Nucleus accumbens (tissue), 56 donors: ENCODE measurements around the gene ESRRG.

Source experiments
- DNase-seq, 56 donors: peaks; one replicate each; lab custom pipeline; 2025; lab: John Stamatoyannopoulos, UW

The ESRRG gene

DNA sequence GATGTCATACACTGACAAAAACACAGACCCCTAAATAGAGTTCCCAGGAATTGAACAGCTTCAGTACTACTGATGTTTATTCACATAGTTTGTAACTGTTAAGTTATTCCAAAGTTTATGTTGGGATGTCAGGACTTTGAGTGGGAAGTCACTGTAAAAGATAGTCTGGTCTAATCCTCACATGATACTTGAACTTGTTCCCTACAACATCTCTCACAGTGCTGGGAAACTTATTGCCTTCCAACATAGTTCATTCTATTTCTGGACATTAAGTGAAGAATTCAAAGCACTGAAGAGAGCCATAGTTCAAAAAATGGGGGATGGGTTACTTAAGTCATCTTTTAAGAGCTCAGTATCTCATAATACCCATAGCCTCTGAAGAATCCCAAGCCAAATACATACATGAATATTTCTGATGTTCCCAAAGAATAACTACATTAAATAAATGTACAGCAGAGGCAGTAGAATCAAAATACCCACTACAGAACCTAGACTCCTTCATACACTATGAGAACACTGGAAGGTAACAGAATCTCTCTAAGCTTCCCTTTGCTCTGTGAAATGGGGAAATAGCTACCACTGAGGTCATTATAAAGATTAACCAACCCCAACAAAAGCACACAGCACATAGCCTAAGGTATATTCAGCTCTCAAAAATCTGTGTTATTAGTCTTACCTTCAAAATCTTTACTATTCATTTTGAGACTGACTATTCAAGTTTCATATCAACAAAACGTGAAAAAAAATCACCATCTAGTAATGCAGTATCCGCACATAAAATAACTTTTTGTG, 81.4 kb downstream of the ESRRG start:
- no peak for DNase-seq

DNA sequence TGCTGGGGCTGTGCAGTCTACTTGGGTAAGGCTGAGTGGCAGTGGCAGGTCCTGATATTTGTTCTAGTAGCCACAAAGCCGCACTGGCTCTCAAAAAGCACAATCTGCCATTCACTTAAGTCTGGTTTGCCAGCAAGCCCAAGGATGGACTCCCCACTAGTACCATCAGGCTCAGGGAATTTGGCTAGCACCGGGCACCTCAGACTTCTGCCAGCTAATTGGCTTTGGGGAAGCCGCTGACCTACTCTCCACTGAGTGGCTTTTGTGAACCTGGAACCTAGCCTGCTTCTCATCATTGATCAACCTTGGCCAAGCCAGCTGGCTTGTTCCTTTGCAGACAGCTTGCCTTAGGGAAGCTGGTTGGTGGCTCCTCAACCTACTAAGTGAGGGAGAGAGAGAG, 83.1 kb downstream of the ESRRG start:
- DNase-seq = peak in 32 of 56 donors; percentile 1 to 64 (median 10)

DNA sequence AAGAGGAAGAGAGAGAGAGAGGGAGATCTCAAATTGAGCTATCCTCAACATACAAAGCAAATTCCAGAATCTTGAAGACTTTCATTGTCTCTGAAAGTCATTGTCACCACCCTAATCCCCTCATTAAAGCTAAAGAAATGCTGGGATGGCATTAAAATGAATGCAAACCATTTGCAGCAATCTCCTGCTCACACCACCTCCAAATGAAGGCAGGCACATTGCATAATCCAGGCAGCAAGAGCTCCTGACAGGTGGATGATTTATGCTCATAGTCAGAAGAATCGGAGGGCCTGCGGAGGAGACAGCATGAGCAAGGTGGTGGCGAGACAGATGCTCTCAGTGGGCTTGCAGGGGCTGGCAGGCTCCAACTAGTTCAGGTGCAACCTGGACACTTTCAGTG, 90.2 kb downstream of the ESRRG start:
- DNase-seq = peak in 8 of 56 donors; percentile 0 to 26 (median 6)

DNA sequence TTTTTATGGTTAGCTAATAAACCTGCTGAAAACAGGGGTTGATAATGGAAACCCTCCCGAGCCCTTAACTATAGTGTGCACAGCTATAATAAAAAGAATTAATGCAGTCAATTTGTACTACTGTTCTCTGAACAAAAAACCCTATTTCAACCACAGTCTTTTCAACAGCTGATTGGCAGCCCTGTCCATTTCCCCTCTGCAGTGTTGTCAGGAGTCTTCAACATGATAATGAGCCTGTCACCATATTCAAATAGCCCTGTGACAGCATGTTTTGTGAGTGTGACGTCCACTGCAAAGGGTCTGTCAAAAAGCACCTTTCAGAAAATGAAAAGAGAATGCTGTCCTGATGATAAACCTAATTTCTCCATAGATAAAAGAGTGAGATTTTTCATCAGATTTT, 92.7 kb downstream of the ESRRG start:
- DNase-seq = no peak

DNA sequence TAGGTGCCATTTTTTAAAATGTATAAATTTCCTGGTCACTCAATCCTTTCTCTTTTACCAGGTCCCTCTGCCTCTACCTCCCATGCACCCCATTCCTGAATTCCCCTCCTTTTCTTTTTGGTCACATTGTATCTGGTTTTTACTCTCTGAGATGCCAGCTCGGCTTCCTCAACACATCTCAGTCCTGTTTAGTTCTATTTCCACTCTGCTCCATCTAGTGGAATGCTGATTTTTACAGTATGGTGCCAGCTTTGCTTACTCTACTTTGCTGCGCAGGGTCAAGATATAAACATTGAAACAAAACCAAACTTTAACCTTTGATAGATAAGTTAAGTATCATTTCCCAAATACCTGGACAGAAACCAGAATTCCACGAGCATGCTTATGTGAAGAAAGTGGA, 96.0 kb downstream of the ESRRG start:
- no peak for DNase-seq

DNA sequence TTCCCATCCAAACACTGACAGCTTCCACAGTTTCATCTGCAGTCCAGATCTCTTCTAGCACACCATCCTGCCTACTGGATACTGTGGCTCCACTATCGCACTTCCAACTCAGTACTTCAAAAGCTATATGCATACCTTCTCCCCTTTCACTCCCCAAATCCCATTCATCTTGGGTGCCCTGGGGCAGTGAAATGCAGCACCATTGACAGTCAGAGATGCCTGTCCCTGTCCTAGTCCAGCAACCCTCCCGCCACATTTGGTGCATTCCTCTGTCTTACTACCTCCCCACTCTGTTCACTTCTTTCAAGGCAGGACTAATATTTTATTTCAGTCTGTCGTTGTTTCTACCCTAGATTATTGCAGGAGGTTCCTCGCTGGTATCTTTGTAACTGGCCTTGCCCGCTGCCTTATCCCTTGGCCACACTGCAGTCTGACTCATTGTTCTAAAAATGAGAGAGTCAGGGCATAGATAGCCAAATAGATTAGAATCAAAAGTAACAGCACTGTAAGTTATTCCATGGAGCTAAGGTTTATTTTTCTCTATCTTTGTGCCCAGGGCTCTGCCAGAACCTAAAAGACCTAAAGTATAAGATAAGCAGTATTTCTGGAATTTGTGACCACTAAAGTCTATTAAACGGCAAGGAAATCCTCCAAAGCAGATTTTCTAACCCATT, 96.7 kb downstream of the ESRRG start:
- DNase-seq = no peak

DNA sequence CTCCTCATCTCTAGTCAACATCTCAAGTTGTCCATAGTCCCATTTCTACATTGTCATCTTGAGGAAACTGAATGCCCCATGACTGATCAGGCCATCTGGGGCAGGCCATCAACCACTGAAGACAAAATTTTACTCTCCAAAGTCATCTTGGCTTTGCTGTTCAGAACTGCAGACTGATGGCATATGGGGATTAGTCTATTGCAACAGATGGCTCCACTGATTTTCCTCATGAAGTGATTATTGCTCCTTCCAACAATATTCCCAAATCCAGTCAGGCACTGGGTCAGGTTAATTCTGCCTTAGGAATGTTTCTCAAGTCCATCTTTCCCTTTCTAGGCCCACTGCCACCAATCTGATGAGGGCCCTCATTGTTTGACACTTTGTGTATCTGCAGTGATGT, 101.7 kb downstream of the ESRRG start:
- no peak for DNase-seq

DNA sequence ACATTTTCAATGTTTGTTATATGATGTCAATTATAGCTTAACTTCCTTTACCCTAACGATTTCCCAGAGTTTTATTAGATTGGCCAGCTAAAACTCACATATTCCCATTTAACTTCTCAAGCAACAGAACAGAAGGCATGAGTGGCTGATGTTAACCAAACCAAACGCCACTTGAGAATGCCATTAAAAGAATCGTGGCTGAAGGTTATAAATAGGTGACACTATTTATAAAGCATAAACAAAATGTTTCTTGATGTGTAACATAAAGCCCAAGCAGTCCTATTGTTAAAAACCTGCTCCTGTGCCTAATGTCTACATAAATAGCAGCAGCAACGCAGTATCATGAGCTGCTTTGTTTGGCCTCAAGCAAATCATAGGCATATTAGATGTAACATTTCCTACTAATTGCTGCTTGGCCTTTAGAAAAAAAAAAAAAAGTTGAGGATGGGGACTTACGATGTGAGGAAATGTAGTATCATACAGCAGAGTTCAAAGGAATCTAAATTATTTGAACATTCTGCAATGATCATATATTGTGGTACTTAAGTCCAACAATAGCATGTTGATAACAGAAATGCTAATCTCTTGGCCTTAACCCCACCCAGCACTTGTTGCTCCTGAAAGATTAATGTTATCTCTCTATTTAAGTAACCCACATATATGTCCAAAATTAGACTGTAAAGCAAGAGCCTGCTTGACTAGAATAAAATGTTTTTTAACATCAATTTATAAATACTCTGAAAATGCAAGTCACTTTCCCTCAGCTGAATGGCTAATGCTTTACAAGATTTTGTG, 106.0 kb downstream of the ESRRG start:
- DNase-seq = no peak

DNA sequence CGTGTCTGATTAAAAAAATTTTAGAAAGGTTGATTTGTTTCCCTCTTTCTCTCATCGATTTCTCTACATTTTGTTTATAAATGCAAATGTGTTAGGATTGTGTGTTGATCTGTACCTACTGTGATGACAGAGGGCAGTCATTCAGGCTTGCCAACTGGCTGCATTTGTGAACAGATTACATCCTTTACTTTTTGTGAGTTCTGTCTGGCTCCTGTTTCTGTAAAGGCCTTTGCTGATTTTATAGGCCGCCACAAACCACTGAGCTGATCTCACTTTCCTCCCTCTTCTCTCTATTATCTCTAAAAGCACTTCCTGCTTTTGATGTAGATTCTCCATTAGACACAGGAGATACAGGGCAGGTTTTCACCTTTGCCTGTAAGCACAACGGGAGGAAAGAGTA, 106.8 kb downstream of the ESRRG start:
- DNase-seq = no peak

DNA sequence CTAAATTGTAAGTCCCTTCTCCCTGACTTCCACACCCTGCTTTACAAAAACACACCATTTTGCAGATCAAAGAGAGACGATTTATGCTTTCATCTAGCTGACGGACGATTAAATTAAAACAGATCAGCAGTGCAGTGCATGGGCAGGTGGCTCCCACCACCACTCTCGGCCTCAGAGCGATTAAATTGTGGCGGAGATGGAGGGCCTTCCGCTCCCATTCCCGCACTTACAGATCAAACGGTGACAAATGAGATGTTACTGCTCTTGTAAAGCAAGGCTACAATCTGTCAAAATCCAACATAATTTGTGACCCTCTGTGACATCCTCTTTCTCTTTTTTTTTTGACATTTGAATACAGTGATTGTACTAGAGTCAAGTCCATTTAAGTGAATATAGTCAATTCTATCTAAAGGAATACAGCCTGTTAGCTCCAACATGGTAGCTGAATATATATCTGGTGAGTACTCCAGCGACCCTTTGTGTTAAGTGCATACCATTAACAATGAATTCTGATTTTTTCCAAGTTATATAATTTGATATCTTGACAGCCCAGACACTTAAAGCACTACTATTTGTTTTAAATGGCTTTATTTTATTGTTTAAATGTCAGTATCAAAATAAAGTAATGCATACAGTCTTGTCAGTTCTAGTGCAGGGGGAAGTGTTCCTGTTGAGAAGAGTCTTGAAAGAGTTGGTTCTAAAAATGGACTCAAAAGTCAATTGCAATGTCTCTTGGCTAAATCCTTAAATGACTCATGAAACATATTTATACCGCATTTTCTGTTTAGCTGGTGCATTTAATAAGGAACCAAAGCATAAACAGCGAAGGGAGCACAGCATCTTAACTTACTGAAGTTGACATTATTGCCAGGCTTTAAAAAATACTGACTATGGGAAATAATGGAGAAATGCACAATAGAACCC, 109.0 kb downstream of the ESRRG start:
- DNase-seq = no peak

DNA sequence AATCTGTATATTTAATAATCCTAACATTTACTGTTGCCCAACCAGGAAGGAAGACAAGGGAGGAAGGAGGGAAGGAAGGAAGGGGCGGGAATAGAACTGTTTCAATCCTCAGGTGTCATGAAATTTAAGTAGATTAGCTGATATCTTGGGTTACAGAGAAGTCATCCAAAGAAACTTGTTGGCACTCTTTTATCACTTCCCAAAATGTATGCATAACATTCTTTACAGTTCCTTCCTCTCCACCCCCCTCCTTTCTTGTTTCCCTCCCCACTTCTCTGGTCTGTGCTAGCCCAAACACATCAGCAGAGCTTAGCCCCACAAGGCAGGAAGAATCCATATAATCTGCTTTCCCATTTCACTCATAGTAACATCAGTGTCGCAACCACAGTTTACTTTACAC, 110.9 kb downstream of the ESRRG start:
- no peak for DNase-seq

DNA sequence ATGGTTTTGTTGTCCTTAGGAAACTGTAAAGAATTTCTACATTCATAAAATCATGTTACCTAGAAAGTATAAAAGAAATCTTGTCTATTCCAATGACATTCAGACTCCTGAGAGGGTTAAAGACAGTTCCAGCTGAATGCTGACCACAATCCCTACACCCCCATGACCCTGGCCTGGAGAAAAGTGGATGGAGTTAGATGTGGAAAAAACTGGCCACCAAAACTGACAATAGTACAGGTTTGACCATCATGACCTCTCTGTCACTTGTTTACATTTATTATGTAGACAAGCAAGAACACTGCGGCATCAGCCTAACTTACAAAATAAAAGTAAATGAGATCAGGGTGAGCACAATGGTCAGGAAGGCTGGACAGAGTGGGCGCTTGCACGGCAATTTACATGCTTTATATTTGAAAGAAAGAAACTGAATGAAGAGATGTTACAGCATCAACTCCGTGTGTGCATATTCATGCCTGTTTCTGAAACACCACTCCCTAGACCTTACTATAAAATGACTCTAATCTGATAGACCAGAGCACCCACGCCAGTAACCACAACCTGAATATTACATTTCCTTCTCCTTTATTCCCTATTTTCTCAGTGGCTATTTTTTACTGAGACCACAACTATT, 116.0 kb downstream of the ESRRG start:
- DNase-seq = no peak

DNA sequence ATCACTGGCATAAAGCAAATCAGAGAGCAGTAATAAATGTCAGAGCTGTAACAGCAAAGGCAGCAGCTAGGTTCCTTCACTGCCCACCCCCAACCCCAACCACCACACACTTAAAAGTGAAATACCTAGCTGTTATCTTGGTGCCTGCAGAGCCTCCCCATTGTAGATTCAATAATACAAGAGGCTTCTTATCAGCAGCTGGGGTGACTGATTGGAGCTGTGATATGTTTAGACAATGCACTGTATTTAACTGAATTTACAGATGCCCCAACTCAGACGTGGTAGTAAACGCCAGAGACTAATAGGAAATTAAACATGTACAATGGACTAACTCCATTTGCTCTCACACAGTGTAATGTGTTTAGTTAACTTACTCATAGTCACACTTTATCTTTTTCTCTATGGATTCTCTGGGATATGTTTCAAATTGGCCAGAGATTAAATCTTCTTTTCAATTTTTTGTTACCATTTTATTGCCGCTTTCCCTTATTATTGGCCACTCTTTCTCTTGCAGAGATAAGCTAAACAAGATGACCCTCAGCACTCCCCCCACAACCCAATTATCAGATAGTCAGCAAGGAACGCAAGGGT, 117.1 kb downstream of the ESRRG start:
- DNase-seq = no peak

DNA sequence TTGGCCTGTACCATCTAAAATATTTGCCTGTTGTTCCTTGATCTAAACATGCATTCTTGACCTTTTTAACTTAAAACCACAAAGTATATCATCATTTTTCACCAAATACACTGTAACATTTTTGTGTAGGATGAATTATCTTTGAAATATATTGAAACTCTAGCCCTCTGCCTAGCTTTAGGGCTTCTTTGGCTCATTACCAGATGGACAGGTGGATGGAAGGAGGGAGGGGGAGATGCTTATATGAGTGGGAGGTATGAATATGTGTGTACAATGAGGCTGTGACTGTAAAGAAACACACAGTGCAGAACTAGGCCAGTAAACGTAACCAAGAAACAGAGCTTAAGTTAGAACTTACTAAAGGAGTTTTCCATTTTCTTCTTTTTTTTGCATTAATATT, 118.5 kb downstream of the ESRRG start:
- no peak for DNase-seq

DNA sequence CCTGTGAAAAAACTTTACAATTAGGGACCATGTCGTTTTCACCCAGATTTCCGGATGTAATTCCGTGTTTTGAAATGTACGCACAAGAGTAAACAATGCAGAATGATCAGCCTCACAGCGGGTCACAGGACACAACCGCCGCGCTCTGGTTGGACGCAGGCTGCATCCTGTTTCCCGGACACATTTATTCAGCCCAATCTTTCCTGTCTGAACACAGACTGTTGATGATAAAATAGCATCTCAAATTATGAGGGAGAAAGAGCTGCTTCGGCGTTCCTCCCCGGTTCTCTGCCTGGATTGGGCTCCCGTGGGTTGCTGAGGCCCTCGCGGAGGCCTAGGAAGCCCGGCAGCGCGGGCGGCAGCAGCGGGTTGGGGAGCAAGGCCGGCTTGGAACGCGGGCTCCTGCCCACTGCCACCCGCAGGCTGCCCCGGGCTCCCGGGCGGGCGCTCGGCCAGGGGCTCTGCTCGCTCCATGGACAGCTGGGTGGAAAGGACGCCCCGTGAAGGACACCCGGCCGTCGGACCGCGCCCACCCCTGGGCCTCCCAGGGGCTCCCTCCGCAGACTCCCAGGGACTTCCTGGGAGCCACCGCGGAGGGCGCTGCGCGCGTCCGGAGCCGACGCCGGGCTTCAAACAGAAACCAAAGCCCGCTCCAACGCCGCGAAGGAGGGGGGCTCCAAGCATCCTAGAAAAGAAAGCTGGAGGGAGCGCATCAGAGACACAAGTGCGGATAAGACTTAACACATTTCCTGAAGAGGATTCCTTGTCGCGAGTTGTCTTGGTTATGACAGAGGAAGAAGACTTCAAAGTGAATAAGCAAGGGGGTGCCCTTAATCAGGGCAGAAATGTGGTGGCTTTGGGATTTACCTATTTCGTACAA, 122.3 kb downstream of the ESRRG start:
- DNase-seq = peak in 55 of 56 donors; percentile 25 to 97 (median 75)

DNA sequence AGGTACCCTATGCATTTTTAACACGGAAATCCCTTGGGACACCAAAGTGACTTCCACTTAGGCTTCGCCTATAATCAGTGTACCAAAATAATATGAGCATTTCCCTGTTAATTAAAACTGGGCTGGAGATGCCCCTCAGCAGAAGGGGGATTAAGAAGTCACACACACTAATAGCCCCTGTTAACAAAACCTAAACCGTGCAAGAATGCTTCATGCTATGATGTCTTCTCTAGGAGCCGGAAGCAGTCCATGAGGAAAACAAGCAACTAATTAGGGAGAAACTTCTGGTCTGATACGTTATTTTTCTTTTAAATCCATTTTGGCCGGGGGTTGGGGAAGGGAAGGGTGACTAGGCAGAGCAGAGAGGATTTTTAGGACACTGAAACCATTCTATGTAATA, 123.4 kb downstream of the ESRRG start:
- DNase-seq = no peak

DNA sequence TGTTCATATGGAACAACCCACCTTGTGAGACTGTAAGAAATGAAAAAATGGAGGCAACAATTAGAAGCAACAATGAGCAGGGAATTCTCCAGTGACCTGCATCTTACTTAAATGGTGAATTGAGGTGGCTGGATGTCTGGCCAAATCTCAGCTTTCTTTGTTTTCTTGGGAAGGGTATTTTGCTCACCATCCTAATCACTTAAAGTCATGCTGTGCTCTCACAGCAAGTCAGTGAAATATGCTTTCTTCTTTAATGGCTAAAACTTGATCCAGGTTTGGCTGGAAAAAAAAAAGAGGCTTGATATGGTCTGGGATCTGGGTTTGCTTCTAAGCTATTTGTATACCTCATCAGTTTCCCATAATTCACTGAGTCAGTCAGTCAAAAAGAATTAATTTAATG, 124.8 kb downstream of the ESRRG start:
- DNase-seq = no peak

DNA sequence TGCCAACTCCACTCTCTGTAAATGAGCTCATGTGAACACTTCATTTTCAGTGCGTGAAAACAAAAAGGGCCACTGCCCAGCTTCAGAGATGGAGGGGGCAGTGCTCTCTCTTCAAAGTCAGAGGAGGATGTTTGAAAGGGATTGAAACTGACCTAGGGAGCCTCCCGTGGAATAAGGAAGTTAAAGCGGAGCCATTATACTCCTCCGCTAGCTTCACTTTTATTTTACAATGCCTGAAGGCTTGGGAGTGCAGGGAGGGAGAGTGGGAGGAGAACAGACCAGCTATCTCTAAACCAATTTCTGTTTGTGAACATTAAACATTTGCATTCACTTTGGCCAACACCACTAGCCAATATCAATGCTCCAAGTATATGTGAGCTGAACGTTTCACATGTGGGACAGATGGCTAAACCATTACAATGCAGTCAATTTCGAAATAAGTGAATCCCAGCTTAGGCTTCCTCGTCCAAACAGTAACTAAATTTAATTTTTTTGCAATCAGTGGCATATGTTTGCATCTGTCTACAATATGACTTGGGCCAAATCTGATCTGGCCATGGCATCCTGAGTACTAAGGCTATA, 126.9 kb downstream of the ESRRG start:
- DNase-seq = no peak
